Measurements from ENCODE around the gene NCK1.

NCK1 gene

DNA sequence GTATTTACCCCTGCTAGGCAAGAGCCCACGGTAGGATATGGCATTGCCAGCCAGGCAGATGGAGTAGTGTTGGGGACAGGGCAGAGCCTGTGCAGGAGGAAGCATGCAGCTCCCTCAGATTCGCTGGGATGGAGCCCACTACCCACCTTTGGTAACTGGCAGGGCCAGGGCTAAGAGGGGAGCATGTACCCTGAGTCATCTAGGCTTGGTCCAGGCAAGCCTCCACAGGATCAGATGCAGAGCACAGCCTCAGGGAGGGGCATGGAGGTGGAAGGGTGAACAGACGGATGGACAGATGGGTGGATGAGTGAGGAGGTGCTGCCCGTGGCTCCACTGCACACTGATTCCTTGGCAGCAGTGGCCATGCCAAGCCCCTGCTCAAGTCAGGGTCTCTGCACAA, 128.8 kb downstream of the NCK1 start:
- TF ChIP-seq TAF1 (IDR thresholded peaks at IDR 0.05; ENCODE audit: borderline replicate concordance, insufficient read depth, low read length): no peak
- TF ChIP-seq FOXP2 (optimal IDR thresholded peaks at IDR 0.05; ENCODE audit: borderline replicate concordance, extremely low read depth, extremely low read length, insufficient read depth): no peak
- TF ChIP-seq POLR2AphosphoS5 (IDR thresholded peaks at IDR 0.05; ENCODE audit: low read depth, low read length): no peak
- no peak for TF ChIP-seq REST (IDR thresholded peaks at IDR 0.05; ENCODE audit: insufficient read depth in 1 of 2, low read depth in 2 of 2, low read length in 2 of 2)
- no peak for TF ChIP-seq SIN3A (IDR thresholded peaks at IDR 0.05; ENCODE audit: borderline replicate concordance, insufficient read depth, low read length)

DNA sequence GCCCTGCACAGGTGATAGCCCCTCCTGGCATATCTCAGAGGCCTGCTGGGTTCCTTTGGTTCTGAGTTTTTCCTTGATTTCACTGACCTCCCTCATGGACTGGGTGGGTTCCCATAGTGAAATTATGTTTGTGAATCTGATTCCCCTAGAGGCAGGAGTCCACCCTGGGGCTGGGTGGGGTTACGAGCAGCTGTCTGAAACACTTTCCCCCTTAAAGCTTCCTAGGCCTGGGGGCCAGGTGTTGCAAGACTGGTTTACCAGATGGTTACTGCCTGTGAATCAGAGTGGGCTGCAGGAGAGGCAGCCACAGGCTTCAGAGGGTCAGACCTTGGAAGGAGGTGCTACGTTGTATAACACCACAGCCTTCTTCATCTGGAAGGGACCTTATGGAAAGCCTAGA, 130.1 kb downstream of the NCK1 start:
- TF ChIP-seq FOXP2 (optimal IDR thresholded peaks at IDR 0.05; ENCODE audit: borderline replicate concordance, extremely low read depth, extremely low read length, insufficient read depth) (no peak), TAF1 (IDR thresholded peaks at IDR 0.05; ENCODE audit: borderline replicate concordance, insufficient read depth, low read length) (no peak), SIN3A (IDR thresholded peaks at IDR 0.05; ENCODE audit: borderline replicate concordance, insufficient read depth, low read length) (no peak), REST (IDR thresholded peaks at IDR 0.05; ENCODE audit: insufficient read depth in 1 of 2, low read depth in 2 of 2, low read length in 2 of 2) (no peak), POLR2AphosphoS5 (IDR thresholded peaks at IDR 0.05; ENCODE audit: low read depth, low read length) (no peak)

DNA sequence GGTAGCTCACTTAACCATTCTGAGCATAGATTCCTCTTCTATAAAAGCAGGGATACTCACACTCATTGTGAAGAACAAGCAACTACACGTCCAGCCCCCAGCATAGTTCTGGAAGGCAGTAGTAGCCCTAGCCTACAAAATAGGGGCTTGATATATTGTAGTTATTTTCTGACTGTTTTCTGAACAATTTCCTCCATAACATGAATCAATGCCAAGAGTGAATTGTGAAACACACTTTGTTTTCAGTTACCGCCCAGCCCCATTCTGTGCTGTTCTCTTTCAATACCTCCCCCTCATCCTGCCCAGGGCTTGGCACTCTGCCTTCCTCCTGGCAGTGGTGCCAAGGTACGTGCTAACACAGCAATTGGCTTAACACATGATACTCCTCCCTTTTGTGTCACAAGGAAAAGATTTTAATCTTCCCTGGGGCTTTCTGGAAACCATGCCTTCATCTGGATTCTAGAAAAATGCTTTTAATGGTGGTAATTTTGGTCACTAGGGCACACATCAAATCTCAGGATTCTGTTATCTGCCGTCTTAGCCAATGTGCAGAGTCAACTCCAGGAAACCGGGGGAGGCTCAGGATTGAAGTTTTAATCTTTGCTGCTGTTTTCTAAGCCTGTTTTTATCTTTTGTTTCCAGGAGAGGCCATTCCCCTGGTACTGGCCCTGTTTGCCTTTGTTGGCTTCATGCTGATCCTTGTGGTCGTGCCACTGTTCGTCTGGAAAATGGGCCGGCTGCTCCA, 132.9 kb downstream of the NCK1 start:
- no peak for TF ChIP-seq TAF1 (IDR thresholded peaks at IDR 0.05; ENCODE audit: borderline replicate concordance, insufficient read depth, low read length)
- no peak for TF ChIP-seq POLR2AphosphoS5 (IDR thresholded peaks at IDR 0.05; ENCODE audit: low read depth, low read length)
- TF ChIP-seq REST (IDR thresholded peaks at IDR 0.05; ENCODE audit: insufficient read depth in 1 of 2, low read depth in 2 of 2, low read length in 2 of 2): no peak
- no peak for TF ChIP-seq FOXP2 (optimal IDR thresholded peaks at IDR 0.05; ENCODE audit: borderline replicate concordance, extremely low read depth, extremely low read length, insufficient read depth)
- TF ChIP-seq SIN3A (IDR thresholded peaks at IDR 0.05; ENCODE audit: borderline replicate concordance, insufficient read depth, low read length): no peak

DNA sequence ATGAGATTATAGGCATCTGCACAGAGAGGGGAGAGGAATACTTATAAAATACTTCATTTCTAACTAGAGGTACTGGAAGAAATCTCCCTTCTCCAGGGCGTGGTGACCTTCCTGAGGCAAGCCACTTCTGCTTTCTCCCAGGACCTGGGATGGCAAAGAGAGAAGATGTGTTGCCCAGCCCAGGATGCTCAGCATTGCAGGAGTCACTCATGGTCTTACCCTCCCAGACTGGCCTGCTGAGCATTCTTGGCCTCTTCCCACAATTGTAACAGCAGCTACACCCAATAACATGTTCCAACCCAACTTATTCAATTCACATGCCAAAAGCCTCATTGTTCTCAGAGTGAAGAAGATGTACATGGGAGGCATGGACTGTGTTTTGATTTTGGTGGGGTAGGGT, 133.6 kb downstream of the NCK1 start:
- no peak for TF ChIP-seq TAF1 (IDR thresholded peaks at IDR 0.05; ENCODE audit: borderline replicate concordance, insufficient read depth, low read length)
- no peak for TF ChIP-seq SIN3A (IDR thresholded peaks at IDR 0.05; ENCODE audit: borderline replicate concordance, insufficient read depth, low read length)
- no peak for TF ChIP-seq POLR2AphosphoS5 (IDR thresholded peaks at IDR 0.05; ENCODE audit: low read depth, low read length)
- no peak for TF ChIP-seq FOXP2 (optimal IDR thresholded peaks at IDR 0.05; ENCODE audit: borderline replicate concordance, extremely low read depth, extremely low read length, insufficient read depth)
- no peak for TF ChIP-seq REST (IDR thresholded peaks at IDR 0.05; ENCODE audit: insufficient read depth in 1 of 2, low read depth in 2 of 2, low read length in 2 of 2)
